Osteocyte (in vitro differentiated cells): ENCODE measurements around the gene ECEL1. TPM values are rescaled to one million over a fixed set of nuclear protein-coding genes. Genes with fewer than 3 reads are reported as not detected.

Source experiments
- DNase-seq: peaks from one replicate; pipeline ENCODE4 v3.0.0; 2021; ENCODE audit warnings: mixed read lengths; ENCODE audit not compliant: unreplicated experiment; ENCODE audit errors: extremely low spot score
- H3K27ac Mint-ChIP-seq: one replicate; pipeline ENCODE4 v1.8.0; 2021; ENCODE audit warnings: mild to moderate bottlenecking, mixed read lengths; ENCODE audit not compliant: unreplicated experiment
- H3K27me3 Mint-ChIP-seq: one replicate; pipeline ENCODE4 v1.8.0; 2021; ENCODE audit warnings: mixed read lengths; ENCODE audit not compliant: unreplicated experiment
- H3K36me3 Mint-ChIP-seq: one replicate; pipeline ENCODE4 v1.8.0; 2021; ENCODE audit warnings: mixed read lengths; ENCODE audit not compliant: unreplicated experiment
- H3K4me1 Mint-ChIP-seq: one replicate; pipeline ENCODE4 v1.8.0; 2021; ENCODE audit warnings: mixed read lengths; ENCODE audit not compliant: unreplicated experiment
- H3K4me3 Mint-ChIP-seq: one replicate; pipeline ENCODE4 v1.8.0; 2021; ENCODE audit warnings: mild to moderate bottlenecking, moderate library complexity, mixed read lengths; ENCODE audit not compliant: unreplicated experiment
- H3K9me3 Mint-ChIP-seq: one replicate; pipeline ENCODE4 v1.8.0; 2021; ENCODE audit warnings: mixed read lengths; ENCODE audit not compliant: unreplicated experiment
- total RNA-seq: library from RNA; stranded (reverse); gene quantifications from 2 replicates; pipeline ENCODE4 v1.2.1, GENCODE V29; 2021
- TF ChIP-seq, protein P1 (sequence below): fragments of 200-600 bp; sonication (generic); IDR thresholded peaks from 2 replicates; pipeline ENCODE4 v1.5.0; 2021; ENCODE audit warnings: antibody characterized with exemption, mild to moderate bottlenecking, moderate library complexity

Gene ECEL1
- total RNA-seq, 1 donor from 2014 or later: 0.13 TPM

DNA sequence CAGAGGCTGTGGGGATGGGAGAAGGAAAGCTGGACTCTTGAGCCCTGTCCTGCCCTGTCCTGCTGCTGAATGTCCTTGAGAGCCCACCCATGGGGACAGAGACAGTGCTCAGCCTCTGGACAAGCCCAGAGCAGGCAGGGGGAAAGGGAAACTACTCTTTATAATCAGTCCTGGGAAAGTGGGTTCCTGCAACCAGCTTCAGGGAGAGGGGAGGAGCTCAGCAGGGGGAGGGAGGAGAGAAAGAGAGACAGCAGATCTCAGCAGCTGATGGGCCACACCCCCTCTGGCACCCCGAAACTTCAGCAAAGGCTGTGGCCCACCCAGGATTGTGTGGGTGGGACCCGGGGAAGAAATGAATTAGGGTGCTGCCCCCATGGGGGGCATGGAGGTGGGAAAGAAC lies 11.6 kb downstream of the ECEL1 start:
- Mint-ChIP-seq H3K9me3 (peaks cover 16% of the 10 kb centered on the region), H3K36me3 (peaks cover 6% of the 10 kb centered on the region), H3K4me3 (no peak overlapping the region), H3K27ac (no peak overlapping the region), H3K4me1 (no peaks in the 10 kb centered on the region), H3K27me3 (peaks cover 48% of the 10 kb centered on the region)
- TF ChIP-seq, protein P1, sequence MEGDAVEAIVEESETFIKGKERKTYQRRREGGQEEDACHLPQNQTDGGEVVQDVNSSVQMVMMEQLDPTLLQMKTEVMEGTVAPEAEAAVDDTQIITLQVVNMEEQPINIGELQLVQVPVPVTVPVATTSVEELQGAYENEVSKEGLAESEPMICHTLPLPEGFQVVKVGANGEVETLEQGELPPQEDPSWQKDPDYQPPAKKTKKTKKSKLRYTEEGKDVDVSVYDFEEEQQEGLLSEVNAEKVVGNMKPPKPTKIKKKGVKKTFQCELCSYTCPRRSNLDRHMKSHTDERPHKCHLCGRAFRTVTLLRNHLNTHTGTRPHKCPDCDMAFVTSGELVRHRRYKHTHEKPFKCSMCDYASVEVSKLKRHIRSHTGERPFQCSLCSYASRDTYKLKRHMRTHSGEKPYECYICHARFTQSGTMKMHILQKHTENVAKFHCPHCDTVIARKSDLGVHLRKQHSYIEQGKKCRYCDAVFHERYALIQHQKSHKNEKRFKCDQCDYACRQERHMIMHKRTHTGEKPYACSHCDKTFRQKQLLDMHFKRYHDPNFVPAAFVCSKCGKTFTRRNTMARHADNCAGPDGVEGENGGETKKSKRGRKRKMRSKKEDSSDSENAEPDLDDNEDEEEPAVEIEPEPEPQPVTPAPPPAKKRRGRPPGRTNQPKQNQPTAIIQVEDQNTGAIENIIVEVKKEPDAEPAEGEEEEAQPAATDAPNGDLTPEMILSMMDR: no peak
- DNase-seq: no peak

DNA sequence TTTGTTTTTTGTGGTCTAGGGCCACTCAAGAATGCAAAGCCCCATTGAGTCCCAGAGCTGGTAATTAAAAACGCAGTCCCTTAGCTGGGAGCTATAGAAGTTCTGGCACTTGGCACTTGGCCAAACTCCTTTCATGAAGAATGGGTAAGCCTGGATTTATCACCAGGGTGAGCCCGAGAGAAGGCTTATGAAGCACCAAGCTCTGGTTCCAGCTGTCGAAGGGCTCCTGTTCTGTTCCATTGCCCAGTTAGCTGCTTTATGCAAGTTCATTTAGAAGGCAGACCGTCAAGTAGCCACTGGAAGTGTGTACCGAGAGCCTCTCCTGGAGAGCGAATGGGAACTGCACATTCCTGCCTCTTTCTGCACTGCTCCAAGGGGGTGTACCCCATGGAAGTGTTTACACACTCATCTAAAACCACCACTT lies 14.2 kb downstream of the ECEL1 start:
- H3K27ac Mint-ChIP-seq: no peak overlapping the region
- no peak for DNase-seq
- H3K4me1 Mint-ChIP-seq: no peaks in the 10 kb centered on the region
- no peak overlapping the region for H3K4me3 Mint-ChIP-seq
- peaks cover 63% of the 10 kb centered on the region for H3K27me3 Mint-ChIP-seq
- TF ChIP-seq, protein P1: no peak
- peaks cover 16% of the 10 kb centered on the region for H3K9me3 Mint-ChIP-seq
- H3K36me3 Mint-ChIP-seq: peaks cover 6% of the 10 kb centered on the region

DNA sequence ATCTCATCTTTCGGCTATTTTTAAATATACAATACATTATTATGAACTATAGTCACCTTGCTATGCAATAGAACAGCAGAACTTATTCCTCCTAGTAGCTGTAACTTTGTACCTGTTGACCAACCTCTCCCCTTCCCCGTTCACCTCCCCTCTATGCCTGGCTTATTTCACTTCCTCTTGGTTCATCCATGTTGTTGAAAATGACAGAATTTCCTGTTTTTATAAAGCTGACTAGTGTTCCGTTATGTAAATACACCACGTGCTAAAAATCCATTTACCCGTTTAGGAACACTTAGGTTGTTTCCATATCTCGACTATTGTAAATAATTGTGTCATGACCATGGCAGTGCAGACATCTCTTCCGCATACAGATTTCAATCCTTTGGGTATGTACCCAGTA lies 21.4 kb downstream of the ECEL1 start:
- Mint-ChIP-seq H3K9me3 (no peaks in the 10 kb centered on the region), H3K4me3 (no peak overlapping the region), H3K4me1 (peaks cover 14% of the 10 kb centered on the region), H3K27me3 (peaks cover 43% of the 10 kb centered on the region), H3K36me3 (no peaks in the 10 kb centered on the region), H3K27ac (no peak overlapping the region)
- TF ChIP-seq, protein P1: no peak
- no peak for DNase-seq

DNA sequence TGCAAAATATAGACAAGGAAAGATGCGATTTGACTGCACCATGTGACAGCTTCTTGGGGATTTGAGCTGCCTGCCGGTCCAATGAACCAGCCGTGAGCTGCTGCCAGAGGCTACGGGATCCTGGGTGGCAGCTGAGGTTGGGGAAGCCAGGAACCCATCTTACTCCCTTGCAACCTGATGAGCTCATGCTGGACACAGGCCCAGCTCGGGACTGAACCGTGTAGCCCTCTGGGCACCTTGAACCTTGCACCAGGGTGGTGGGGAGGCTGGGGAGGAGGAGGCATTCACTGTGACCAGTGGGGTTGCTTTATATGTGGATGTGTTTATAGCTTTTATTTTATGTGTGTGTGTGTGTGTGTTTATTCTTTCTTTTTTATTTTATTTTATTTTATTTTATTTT lies 22.6 kb downstream of the ECEL1 start:
- H3K4me1 Mint-ChIP-seq: peaks cover 26% of the 10 kb centered on the region
- H3K9me3 Mint-ChIP-seq: no peaks in the 10 kb centered on the region
- H3K27ac Mint-ChIP-seq: no peak overlapping the region
- peaks cover 35% of the 10 kb centered on the region for H3K27me3 Mint-ChIP-seq
- no peaks in the 10 kb centered on the region for H3K36me3 Mint-ChIP-seq
- H3K4me3 Mint-ChIP-seq: no peak overlapping the region
- TF ChIP-seq, protein P1: no peak
- no peak for DNase-seq

DNA sequence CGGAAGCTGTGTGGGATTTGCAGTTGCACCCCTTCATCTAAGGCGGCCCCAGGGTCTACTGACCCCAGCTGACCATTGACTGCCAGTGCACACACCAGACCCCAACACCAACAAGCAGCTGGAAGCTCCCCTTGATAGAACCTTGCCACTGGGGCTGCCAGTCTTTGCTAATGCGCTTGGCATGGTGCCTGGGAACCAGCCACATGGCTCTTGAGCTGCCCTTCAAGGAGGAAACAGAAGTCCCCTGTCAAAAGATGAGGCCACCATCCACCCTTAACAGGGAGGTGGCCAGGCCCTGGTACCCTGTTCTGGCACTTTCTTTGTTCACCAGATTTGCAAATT lies 23.1 kb downstream of the ECEL1 start:
- Mint-ChIP-seq H3K4me3 (no peak overlapping the region), H3K4me1 (peaks cover 28% of the 10 kb centered on the region), H3K9me3 (no peaks in the 10 kb centered on the region), H3K27ac (no peak overlapping the region), H3K36me3 (no peaks in the 10 kb centered on the region), H3K27me3 (peaks cover 32% of the 10 kb centered on the region)
- no peak for DNase-seq
- TF ChIP-seq, protein P1: no peak
